Fibroblast of skin of abdomen (primary cell): ENCODE measurements around the gene TBX10.
"Not testable (repeated sequence)": the region's sequence is repeated elsewhere in the genome, so short reads cannot be mapped to it uniquely, and the experiment has no call there.

Experiments used
- DNase-seq: peaks from one replicate; pipeline ENCODE4 v3.0.0-alpha.2; 2013

The TBX10 gene

GRCh38 chr11:67664213-67664585 is 24.6 kb upstream of the TBX10 start:
- DNase-seq = no peak

- DNase-seq = no peak
Observed at GRCh38 chr11:67663532-67664212, 24.1 kb upstream of the TBX10 start.

- DNase-seq = no peak
Observed at GRCh38 chr11:67662835-67663531, 23.4 kb upstream of the TBX10 start.

GRCh38 chr11:67662142-67662834 is 22.7 kb upstream of the TBX10 start:
- DNase-seq = no peak

GRCh38 chr11:67660752-67661151 is 21.2 kb upstream of the TBX10 start:
- not testable (repeated sequence) for DNase-seq

GRCh38 chr11:67659651-67660165 is 20.1 kb upstream of the TBX10 start:
- not testable (repeated sequence) for DNase-seq

- no peak for DNase-seq
Observed at GRCh38 chr11:67657300-67657699, 17.7 kb upstream of the TBX10 start.

GRCh38 chr11:67656278-67656922 is 16.8 kb upstream of the TBX10 start:
- DNase-seq = no peak

GRCh38 chr11:67654225-67654624 is 14.7 kb upstream of the TBX10 start:
- DNase-seq = no peak

- no peak for DNase-seq
Observed at GRCh38 chr11:67652965-67653845, 13.6 kb upstream of the TBX10 start.

GRCh38 chr11:67651976-67652781 is 12.6 kb upstream of the TBX10 start:
- DNase-seq = no peak

- DNase-seq = no peak
Observed at GRCh38 chr11:67649634-67650510, 10.3 kb upstream of the TBX10 start.

- DNase-seq = no peak
Observed at GRCh38 chr11:67648796-67649613, 9.4 kb upstream of the TBX10 start.

- DNase-seq = no peak
Observed at GRCh38 chr11:67648140-67648795, 8.7 kb upstream of the TBX10 start.

GRCh38 chr11:67647471-67647870 is 7.9 kb upstream of the TBX10 start:
- DNase-seq = no peak

GRCh38 chr11:67646535-67647336 is 7.2 kb upstream of the TBX10 start:
- DNase-seq = no peak
